ENCODE measurements around the gene BMP6. TPM values are rescaled to one million over a fixed set of nuclear protein-coding genes. Genes with fewer than 3 reads are reported as not detected.

The BMP6 gene
- total and polyA plus RNA-seq, 2 donors (not counting 3 experiments of a cell fraction or from before 2014, with no cell fraction given): 221 to 276 TPM

- Histone ChIP-seq H3K27me3 (ENCODE audit: control insufficient read depth in 2 of 2, insufficient read depth in 2 of 2, low read length in 2 of 2) (no peaks in the 10 kb centered on the region), H3K4me3 (replicated peaks in 1 of 3; ENCODE audit: insufficient read depth in 1 of 3, low read depth in 1 of 3, low read length in 3 of 3) (no peak overlapping the region), H3K36me3 (ENCODE audit: control insufficient read depth in 2 of 2, extremely low read depth in 1 of 2, insufficient read depth in 2 of 2, low read length in 2 of 2) (peaks cover 30 to 55% of the 10 kb centered on the region in 2 experiments), H3K4me1 (ENCODE audit: control insufficient read depth, extremely low read depth, insufficient read depth, low read length) (peaks cover 45% of the 10 kb centered on the region), H3K9me1 (replicated peaks; ENCODE audit: control insufficient read depth, extremely low read depth, insufficient read depth, low read length) (no peaks in the 10 kb centered on the region), H3K9ac (replicated peaks; ENCODE audit: extremely low read depth, insufficient read depth, low read length) (no peak overlapping the region), H3K9me3 (replicated peaks; ENCODE audit: control insufficient read depth, insufficient read depth, low read length) (no peaks in the 10 kb centered on the region), H4K20me1 (replicated peaks; ENCODE audit: control insufficient read depth, extremely low read depth, insufficient read depth, low read length) (peaks cover 37% of the 10 kb centered on the region), H3K27ac (ENCODE audit: insufficient read depth, low read depth, low read length) (no peak overlapping the region), H3K4me2 (ENCODE audit: insufficient read depth, low read length) (no peak overlapping the region), H3K79me2 (ENCODE audit: control insufficient read depth, insufficient read depth, low read length) (peaks cover 100% of the 10 kb centered on the region), H2AFZ (ENCODE audit: low read depth, low read length) (no peak overlapping the region)
- DNase-seq (ENCODE audit: low read depth, low spot score) (no peak), FAIRE-seq (no peak)
- ChIA-PET POLR2A (no interaction called here), CTCF (interaction anchor here (1.1 to 2.8 kb wide), 2 partner anchors 11 to 24 kb away, joined by 3 to 12 read pairs; no protein-coding TSS in a partner anchor)
- TF ChIP-seq, protein P1, sequence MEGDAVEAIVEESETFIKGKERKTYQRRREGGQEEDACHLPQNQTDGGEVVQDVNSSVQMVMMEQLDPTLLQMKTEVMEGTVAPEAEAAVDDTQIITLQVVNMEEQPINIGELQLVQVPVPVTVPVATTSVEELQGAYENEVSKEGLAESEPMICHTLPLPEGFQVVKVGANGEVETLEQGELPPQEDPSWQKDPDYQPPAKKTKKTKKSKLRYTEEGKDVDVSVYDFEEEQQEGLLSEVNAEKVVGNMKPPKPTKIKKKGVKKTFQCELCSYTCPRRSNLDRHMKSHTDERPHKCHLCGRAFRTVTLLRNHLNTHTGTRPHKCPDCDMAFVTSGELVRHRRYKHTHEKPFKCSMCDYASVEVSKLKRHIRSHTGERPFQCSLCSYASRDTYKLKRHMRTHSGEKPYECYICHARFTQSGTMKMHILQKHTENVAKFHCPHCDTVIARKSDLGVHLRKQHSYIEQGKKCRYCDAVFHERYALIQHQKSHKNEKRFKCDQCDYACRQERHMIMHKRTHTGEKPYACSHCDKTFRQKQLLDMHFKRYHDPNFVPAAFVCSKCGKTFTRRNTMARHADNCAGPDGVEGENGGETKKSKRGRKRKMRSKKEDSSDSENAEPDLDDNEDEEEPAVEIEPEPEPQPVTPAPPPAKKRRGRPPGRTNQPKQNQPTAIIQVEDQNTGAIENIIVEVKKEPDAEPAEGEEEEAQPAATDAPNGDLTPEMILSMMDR (IDR thresholded peaks at IDR 0.05; ENCODE audit: extremely low read depth in 1 of 2, insufficient read depth in 1 of 2, low read depth in 1 of 2, low read length in 2 of 2): no peak
- no peak for TF ChIP-seq FOS (IDR thresholded peaks at IDR 0.05; ENCODE audit: borderline replicate concordance, insufficient read depth, low read length)
- no peak for TF ChIP-seq POLR2AphosphoS5 (IDR thresholded peaks at IDR 0.05; ENCODE audit: insufficient read depth, low read depth, low read length)
- TF ChIP-seq, protein P2, sequence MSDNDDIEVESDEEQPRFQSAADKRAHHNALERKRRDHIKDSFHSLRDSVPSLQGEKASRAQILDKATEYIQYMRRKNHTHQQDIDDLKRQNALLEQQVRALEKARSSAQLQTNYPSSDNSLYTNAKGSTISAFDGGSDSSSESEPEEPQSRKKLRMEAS (IDR thresholded peaks at IDR 0.05; ENCODE audit: insufficient read depth, insufficient read length): no peak
- TF ChIP-seq JUN (IDR thresholded peaks at IDR 0.05; ENCODE audit: borderline replicate concordance, insufficient read depth, insufficient read length, low read depth): no peak
- TF ChIP-seq MYC (IDR thresholded peaks at IDR 0.05; ENCODE audit: low read depth, low read length): no peak
- TF ChIP-seq EZH2 (IDR thresholded peaks at IDR 0.05; ENCODE audit: borderline replicate concordance, low read depth, low read length, severe bottlenecking): no peak
- no peak for TF ChIP-seq POLR2A (IDR thresholded peaks at IDR 0.05; ENCODE audit: low read depth, low read length)
- TF ChIP-seq GATA2 (IDR thresholded peaks at IDR 0.05; ENCODE audit: insufficient read depth, insufficient read length, low read depth, low read length): no peak
- intact Hi-C loops (cut with micrococcal nuclease) (no loop called here), dilution Hi-C loops (cut with MboI; ENCODE audit: extremely low pct_ligation_motif_present, low sequenced_read_pairs) (no loop called here)
- BruUV-seq (replicated peaks): no TSS peak
Observed at GRCh38 chr6:7747016-7747415, 21.1 kb downstream of the BMP6 start.

Measured in endothelial cell of umbilical vein (primary cell).